Esophagus squamous epithelium (tissue), 4 donors: ENCODE results near the gene ZFP64.

Experiments
- POLR2A ChIP-seq, 4 donors: fragments of 450-650 bp; IDR thresholded peaks; one replicate each; pipeline ENCODE4 v1.6.1; 2017; ENCODE audit warnings: antibody characterized with exemption in 4 of 4, mild to moderate bottlenecking in 4 of 4, moderate library complexity in 3 of 4
- TF ChIP-seq, protein P1 (sequence below), 6 experiments: fragments of 450-650 bp in 4 of 6; fragments of 200-600 bp in 2 of 6; sonication (generic) in 2 of 6; IDR thresholded peaks; one replicate each; pipeline ENCODE4 v1.5.1; 2016 to 2019; ENCODE audit warnings: antibody characterized with exemption in 6 of 6, mild to moderate bottlenecking in 4 of 6, moderate library complexity in 4 of 6

DNA sequence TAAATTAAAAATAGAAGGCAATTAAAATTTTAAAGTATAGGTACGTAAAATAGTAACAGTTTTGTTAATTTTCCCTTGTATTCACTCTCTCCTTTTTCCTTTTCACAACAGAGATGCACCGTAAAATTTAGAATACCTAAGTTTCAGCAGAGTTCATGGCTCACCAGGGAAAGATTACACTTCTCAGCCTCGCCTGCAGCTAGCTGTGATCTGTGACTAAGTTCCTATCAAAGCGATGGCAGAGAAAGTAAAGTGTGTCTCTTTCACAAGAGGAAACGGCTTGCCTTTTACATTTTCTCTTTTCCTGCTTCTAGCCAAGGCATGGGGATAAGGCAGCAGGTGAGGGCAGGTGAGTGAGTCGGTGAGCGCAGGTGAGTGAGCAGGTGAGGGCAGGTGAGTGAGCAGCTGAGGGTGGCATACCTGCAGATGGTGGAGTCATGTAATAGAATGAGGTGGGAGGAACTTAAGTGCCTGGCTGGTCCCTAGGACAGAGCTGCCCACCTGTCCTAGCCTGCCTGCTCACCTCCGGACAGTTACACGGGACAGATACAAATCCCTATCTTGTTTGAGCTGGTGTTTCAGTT, 30.9 kb downstream of the ZFP64 start:
- TF ChIP-seq, protein P1, sequence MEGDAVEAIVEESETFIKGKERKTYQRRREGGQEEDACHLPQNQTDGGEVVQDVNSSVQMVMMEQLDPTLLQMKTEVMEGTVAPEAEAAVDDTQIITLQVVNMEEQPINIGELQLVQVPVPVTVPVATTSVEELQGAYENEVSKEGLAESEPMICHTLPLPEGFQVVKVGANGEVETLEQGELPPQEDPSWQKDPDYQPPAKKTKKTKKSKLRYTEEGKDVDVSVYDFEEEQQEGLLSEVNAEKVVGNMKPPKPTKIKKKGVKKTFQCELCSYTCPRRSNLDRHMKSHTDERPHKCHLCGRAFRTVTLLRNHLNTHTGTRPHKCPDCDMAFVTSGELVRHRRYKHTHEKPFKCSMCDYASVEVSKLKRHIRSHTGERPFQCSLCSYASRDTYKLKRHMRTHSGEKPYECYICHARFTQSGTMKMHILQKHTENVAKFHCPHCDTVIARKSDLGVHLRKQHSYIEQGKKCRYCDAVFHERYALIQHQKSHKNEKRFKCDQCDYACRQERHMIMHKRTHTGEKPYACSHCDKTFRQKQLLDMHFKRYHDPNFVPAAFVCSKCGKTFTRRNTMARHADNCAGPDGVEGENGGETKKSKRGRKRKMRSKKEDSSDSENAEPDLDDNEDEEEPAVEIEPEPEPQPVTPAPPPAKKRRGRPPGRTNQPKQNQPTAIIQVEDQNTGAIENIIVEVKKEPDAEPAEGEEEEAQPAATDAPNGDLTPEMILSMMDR (IDR thresholded peaks at IDR 0.05) = no peak
- TF ChIP-seq POLR2A (IDR thresholded peaks at IDR 0.05) = no peak
